ENCODE measurements around the gene SLC24A4. TPM values are rescaled to one million over a fixed set of nuclear protein-coding genes. Genes with fewer than 3 reads are reported as not detected.

SLC24A4 gene
- total RNA-seq, 2 experiments from 2014 or later = not detected

DNA sequence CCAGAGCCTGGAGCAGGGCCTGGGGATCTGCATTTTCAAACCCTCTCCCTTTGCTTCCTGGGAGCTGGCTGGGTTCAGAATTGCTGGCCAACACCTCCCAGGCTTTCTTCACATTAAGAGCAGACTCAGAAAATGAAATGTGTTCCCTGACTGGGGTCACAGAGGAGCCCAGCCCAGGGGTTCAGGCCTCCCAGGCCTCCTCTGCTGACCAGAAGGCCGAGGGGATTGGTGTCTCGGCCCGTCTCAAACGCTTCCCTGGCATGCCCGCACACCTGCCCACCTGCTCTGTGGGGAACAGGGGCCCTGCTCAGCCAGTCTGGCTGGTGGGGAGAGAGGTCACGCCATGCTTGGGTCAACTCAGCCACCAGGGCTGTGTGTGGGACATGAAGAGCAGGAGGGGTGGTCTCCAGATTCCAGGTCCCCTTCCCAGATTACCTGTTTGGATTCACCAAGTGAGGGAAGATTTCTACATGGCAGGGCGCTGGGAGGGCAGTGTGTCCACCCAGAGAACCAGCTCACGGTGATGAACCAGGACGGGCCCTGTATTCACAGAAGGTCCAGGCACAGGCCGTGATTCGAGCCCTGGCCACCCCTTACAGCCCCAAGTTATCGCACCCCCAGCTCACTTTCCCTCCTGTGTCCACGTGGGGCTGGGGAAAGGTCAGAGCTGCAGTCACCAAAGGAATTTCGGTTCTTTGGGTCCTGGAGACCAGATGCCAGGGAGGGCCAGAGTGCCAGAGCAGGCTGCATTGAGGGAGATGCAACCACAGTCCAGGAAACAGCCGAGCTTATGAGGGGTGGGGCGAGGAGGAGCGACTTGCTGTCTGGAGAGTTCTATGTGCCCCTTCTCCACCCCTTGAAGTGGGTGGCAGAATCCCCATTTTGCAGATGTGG is 135.4 kb downstream of the SLC24A4 start:
- DNase-seq (no peak), ATAC-seq (no peak)
- intact Hi-C loops (cut with micrococcal nuclease) = no loop called here
- ChIA-PET CTCF (interaction anchor here (1.0 kb wide), 1 partner anchor 223 kb away, joined by 3 read pairs; no protein-coding TSS in a partner anchor), POLR2A (interaction anchor here (0.5 kb wide), 1 partner anchor 265 kb away, joined by 4 read pairs; no protein-coding TSS in a partner anchor)
- H3K9me3 Mint-ChIP-seq = no peaks in the 10 kb centered on the region
- TF ChIP-seq, protein P1, sequence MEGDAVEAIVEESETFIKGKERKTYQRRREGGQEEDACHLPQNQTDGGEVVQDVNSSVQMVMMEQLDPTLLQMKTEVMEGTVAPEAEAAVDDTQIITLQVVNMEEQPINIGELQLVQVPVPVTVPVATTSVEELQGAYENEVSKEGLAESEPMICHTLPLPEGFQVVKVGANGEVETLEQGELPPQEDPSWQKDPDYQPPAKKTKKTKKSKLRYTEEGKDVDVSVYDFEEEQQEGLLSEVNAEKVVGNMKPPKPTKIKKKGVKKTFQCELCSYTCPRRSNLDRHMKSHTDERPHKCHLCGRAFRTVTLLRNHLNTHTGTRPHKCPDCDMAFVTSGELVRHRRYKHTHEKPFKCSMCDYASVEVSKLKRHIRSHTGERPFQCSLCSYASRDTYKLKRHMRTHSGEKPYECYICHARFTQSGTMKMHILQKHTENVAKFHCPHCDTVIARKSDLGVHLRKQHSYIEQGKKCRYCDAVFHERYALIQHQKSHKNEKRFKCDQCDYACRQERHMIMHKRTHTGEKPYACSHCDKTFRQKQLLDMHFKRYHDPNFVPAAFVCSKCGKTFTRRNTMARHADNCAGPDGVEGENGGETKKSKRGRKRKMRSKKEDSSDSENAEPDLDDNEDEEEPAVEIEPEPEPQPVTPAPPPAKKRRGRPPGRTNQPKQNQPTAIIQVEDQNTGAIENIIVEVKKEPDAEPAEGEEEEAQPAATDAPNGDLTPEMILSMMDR (IDR thresholded peaks at IDR 0.05) = no peak
- H3K27ac Mint-ChIP-seq = no peak overlapping the region
- no peaks in the 10 kb centered on the region for H3K36me3 Mint-ChIP-seq (ENCODE audit: low read depth)
- H3K4me3 Mint-ChIP-seq = no peak overlapping the region
- H3K4me1 Mint-ChIP-seq (ENCODE audit: low read depth) = peaks cover 37% of the 10 kb centered on the region
- H3K27me3 Mint-ChIP-seq = no peaks in the 10 kb centered on the region

- TF ChIP-seq, protein P1 (IDR thresholded peaks at IDR 0.05) = no peak
- POLR2A ChIA-PET = interaction anchor here (0.5 kb wide), 1 partner anchor 264 kb away, joined by 4 read pairs; no protein-coding TSS in a partner anchor
- CTCF ChIA-PET = interaction anchor here (0.9 to 1.0 kb wide), 2 partner anchors 8 to 222 kb away, joined by 3 read pairs; no protein-coding TSS in a partner anchor
- peak; percentile 43 for ATAC-seq
- no peak overlapping the region for H3K27ac Mint-ChIP-seq
- peak; percentile 38 for DNase-seq
- peaks cover 41% of the 10 kb centered on the region for H3K4me1 Mint-ChIP-seq (ENCODE audit: low read depth)
- H3K9me3 Mint-ChIP-seq = no peaks in the 10 kb centered on the region
- no peaks in the 10 kb centered on the region for H3K36me3 Mint-ChIP-seq (ENCODE audit: low read depth)
- intact Hi-C loops (cut with micrococcal nuclease) = no loop called here
- H3K27me3 Mint-ChIP-seq = no peaks in the 10 kb centered on the region
- no peak overlapping the region for H3K4me3 Mint-ChIP-seq
Measured at GRCh38 chr14:92459030-92459949, 136.3 kb downstream of the SLC24A4 start.

GRCh38 chr14:92459950-92460421 is 137.0 kb downstream of the SLC24A4 start:
- ATAC-seq = no peak
- intact Hi-C loops (cut with micrococcal nuclease) = no loop called here
- no peaks in the 10 kb centered on the region for H3K27me3 Mint-ChIP-seq
- no peak overlapping the region for H3K4me3 Mint-ChIP-seq
- POLR2A ChIA-PET = no interaction called here
- no peak for DNase-seq
- no peaks in the 10 kb centered on the region for H3K9me3 Mint-ChIP-seq
- CTCF ChIA-PET = interaction anchor here (0.9 kb wide), 1 partner anchor 9 kb away, joined by 3 read pairs; no protein-coding TSS in a partner anchor
- no peaks in the 10 kb centered on the region for H3K36me3 Mint-ChIP-seq (ENCODE audit: low read depth)
- TF ChIP-seq, protein P1 (IDR thresholded peaks at IDR 0.05) = no peak
- peaks cover 41% of the 10 kb centered on the region for H3K4me1 Mint-ChIP-seq (ENCODE audit: low read depth)
- no peak overlapping the region for H3K27ac Mint-ChIP-seq

- H3K27ac Mint-ChIP-seq = no peak overlapping the region
- ChIA-PET POLR2A (no interaction called here), CTCF (interaction anchor here (0.9 to 1.5 kb wide), 4 partner anchors 10 to 292 kb away, joined by 3 to 4 read pairs (median 4); no protein-coding TSS in a partner anchor)
- no peaks in the 10 kb centered on the region for H3K27me3 Mint-ChIP-seq
- no peaks in the 10 kb centered on the region for H3K36me3 Mint-ChIP-seq (ENCODE audit: low read depth)
- no peak overlapping the region for H3K4me3 Mint-ChIP-seq
- no peak for ATAC-seq
- DNase-seq = no peak
- intact Hi-C loops (cut with micrococcal nuclease) = no loop called here
- TF ChIP-seq, protein P1 (IDR thresholded peaks at IDR 0.05) = no peak
- no peaks in the 10 kb centered on the region for H3K9me3 Mint-ChIP-seq
- peaks cover 41% of the 10 kb centered on the region for H3K4me1 Mint-ChIP-seq (ENCODE audit: low read depth)
Measured at GRCh38 chr14:92460541-92460915, 137.6 kb downstream of the SLC24A4 start.
